BJ (cell line): Measurements from ENCODE around the gene FRS3. TPM values are rescaled to one million over a fixed set of nuclear protein-coding genes. Genes with fewer than 3 reads are reported as not detected.

Source experiments
- CTCF ChIA-PET: fragments of 350-600 bp; formaldehyde crosslinking; extraction: SDS; loops from one replicate; lab custom pipeline; 2021; ENCODE audit warnings: antibody characterized with exemption, inconsistent platforms; lab: Yijun Ruan, JAX
- POLR2A ChIA-PET: fragments of 300-600 bp; sonication (Branson Sonifier 250); formaldehyde crosslinking; extraction: SDS; loops from one replicate; lab custom pipeline; 2021; ENCODE audit warnings: antibody characterized with exemption; lab: Charles Lee
- DNase-seq: peaks from one replicate; pipeline ENCODE4 v3.0.0-alpha.2; 2011; ENCODE audit warnings: low read depth
- H3K27me3 ChIP-seq: 2 replicates; pipeline ENCODE4 v1.6.0; 2011; ENCODE audit warnings: low read length; ENCODE audit not compliant: control insufficient read depth, insufficient read depth
- H3K36me3 ChIP-seq: 2 replicates; pipeline ENCODE4 v1.5.1; 2011; ENCODE audit warnings: low read length; ENCODE audit not compliant: control insufficient read depth, insufficient read depth
- H3K4me3 ChIP-seq: 2 replicates; pipeline ENCODE4 v1.5.1; 2011; ENCODE audit warnings: low read depth, mild to moderate bottlenecking, control low read depth, low read length
- CTCF ChIP-seq: IDR thresholded peaks from 2 replicates; pipeline ENCODE4 v1.5.1; 2011; ENCODE audit warnings: low read depth, mild to moderate bottlenecking, control low read depth, inconsistent platforms, low read length, moderate library complexity; ENCODE audit not compliant: insufficient read depth
- polyA plus RNA-seq: library from polyadenylated mRNA; depleted of rRNA; stranded (reverse); fragments of >200 nt; gene quantifications from 2 replicates; pipeline ENCODE4 v1.2.3, GENCODE V29; 2011

The FRS3 gene
- polyA plus RNA-seq, 1 experiment: 3.3 TPM

DNA sequence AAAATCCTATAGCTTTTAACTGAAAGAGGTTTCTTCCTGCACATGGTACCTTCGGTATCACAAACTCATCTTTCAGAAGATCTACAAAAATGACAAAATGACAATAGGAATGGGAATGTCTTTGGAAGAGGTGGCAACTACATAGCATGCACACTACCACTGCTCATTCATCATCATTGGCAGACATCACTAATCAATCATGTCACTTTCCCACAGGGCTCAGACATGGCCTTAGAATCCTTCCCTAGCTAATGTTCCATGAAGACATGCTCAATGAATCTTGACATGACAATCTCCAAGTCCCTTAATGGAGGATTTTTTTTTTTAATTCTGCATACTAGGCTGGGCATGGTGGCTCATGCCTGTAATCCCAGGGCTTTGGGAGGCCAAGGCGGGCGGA lies 29.3 kb downstream of the FRS3 start:
- CTCF ChIA-PET: interaction anchor here (0.6 to 0.9 kb wide), 3 partner anchors 11 to 281 kb away, joined by 3 to 4 read pairs (median 3); no protein-coding TSS in a partner anchor
- DNase-seq: no peak
- Histone ChIP-seq H3K36me3 (no peaks in the 10 kb centered on the region), H3K4me3 (no peak overlapping the region), H3K27me3 (peaks cover 7% of the 10 kb centered on the region)
- TF ChIP-seq CTCF: no peak
- POLR2A ChIA-PET: no interaction called here

GRCh38 chr6:41748542-41748941 lies 31.2 kb downstream of the FRS3 start:
- no peak overlapping the region for H3K4me3 ChIP-seq
- DNase-seq: no peak
- ChIA-PET CTCF (interaction anchor here (1.2 to 2.7 kb wide), 3 partner anchors 11 to 28 kb away, joined by 3 to 9 read pairs (median 3); no protein-coding TSS in a partner anchor), POLR2A (no interaction called here)
- no peaks in the 10 kb centered on the region for H3K36me3 ChIP-seq
- H3K27me3 ChIP-seq: peaks cover 5% of the 10 kb centered on the region
- no peak for TF ChIP-seq CTCF

DNA sequence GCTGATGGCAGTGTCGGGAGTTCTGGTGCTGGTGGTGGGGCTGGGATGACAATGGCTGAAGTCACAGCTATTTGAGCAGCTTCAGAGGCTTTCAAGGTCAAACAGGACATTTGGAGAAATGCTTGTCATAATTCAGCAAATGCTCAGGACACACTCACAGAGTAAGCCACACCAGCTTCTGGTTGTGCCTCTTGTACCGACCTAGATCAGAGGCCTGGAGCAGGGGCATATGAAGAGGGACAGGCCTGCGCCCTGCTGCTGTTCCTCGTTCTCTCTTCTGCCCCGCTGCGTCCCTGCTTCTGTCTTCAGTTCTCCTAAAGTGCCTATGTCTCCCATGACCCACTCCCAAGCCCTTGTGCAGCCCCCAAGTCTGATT lies 31.6 kb downstream of the FRS3 start:
- CTCF ChIA-PET: interaction anchor here (1.2 to 2.7 kb wide), 3 partner anchors 11 to 28 kb away, joined by 3 to 9 read pairs (median 3); no protein-coding TSS in a partner anchor
- TF ChIP-seq CTCF: no peak
- Histone ChIP-seq H3K36me3 (no peaks in the 10 kb centered on the region), H3K4me3 (no peak overlapping the region), H3K27me3 (peaks cover 5% of the 10 kb centered on the region)
- no peak for DNase-seq
- POLR2A ChIA-PET: no interaction called here

- DNase-seq: no peak
- peaks cover 5% of the 10 kb centered on the region for H3K27me3 ChIP-seq
- no peak for TF ChIP-seq CTCF
- ChIA-PET POLR2A (no interaction called here), CTCF (interaction anchor here (1.2 to 2.7 kb wide), 3 partner anchors 10 to 29 kb away, joined by 3 to 9 read pairs (median 3); no protein-coding TSS in a partner anchor)
- no peaks in the 10 kb centered on the region for H3K36me3 ChIP-seq
- no peak within 1 kb of the TSS for H3K4me3 ChIP-seq
Measured at GRCh38 chr6:41747256-41748101, 32.2 kb downstream of the FRS3 start, which contains the start of gene PGC. Gene PGC, minus strand, starts transcription at chr6:41747397. Its CDS starts 63 bp downstream, at chr6:41747334.

- no peak for TF ChIP-seq CTCF
- CTCF ChIA-PET: no interaction called here
- Histone ChIP-seq H3K27me3 (peaks cover 5% of the 10 kb centered on the region), H3K36me3 (no peaks in the 10 kb centered on the region), H3K4me3 (no peak overlapping the region)
- POLR2A ChIA-PET: no interaction called here
- DNase-seq: no peak
Measured at GRCh38 chr6:41746107-41746506, 33.6 kb downstream of the FRS3 start.
